ENCODE results near the gene APAF1. TPM values are rescaled to one million over a fixed set of nuclear protein-coding genes. Genes with fewer than 3 reads are reported as not detected.

The APAF1 gene
- total RNA-seq, 4 donors from 2014 or later: 9.1 to 10.9 (median 10.0) TPM

DNA sequence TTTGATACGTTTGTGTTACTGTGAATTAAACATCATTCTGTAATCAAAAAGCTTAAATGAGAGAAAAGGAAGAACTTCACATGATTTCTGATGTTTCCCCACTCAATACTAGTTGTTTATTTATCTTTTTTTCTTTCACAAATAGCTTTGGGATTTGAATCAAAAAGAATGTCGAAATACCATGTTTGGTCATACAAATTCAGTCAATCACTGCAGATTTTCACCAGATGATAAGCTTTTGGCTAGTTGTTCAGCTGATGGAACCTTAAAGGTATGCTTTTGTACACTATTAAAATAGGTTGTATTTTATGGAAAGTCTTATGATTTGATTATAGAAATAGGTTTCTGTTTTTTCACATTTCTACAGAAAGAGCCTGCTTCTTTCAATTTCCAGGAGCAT is 41.5 kb downstream of the APAF1 start:
- DNase-seq (ENCODE audit: extremely low spot score): no peak
- intact Hi-C loops (cut with DNase I): no loop called here
- Histone ChIP-seq H3K9me3 (no peaks in the 10 kb centered on the region), H3K4me3 (no peak overlapping the region), H3K27me3 (no peaks in the 10 kb centered on the region), H3K27ac (replicated peaks in 1 of 4) (no peak overlapping the region), H3K4me1 (no peaks in the 10 kb centered on the region), H3K36me3 (peaks cover 35 to 90% (median 62%) of the 10 kb centered on the region in 4 donors)
- WGBS: 86% methylated on average over 2 of the region's 2 CpGs
- no peak for TF ChIP-seq CTCF (IDR thresholded peaks at IDR 0.05)
- TF ChIP-seq POLR2A (IDR thresholded peaks at IDR 0.05; ENCODE audit: low read depth): no peak
- TF ChIP-seq EP300 (IDR thresholded peaks at IDR 0.05): no peak
- no peak for TF ChIP-seq POLR2AphosphoS5 (IDR thresholded peaks at IDR 0.05)

- peaks cover 10 to 66% (median 43%) of the 10 kb centered on the region in 4 donors for H3K36me3 ChIP-seq
Measured at GRCh38 chr12:98691351-98691750, 46.3 kb downstream of the APAF1 start.

GRCh38 chr12:98696036-98696646 is 51.1 kb downstream of the APAF1 start:
- Histone ChIP-seq H3K27ac (replicated peaks in 1 of 4) (no peak overlapping the region), H3K36me3 (peaks cover 0 to 32% (median 13%) of the 10 kb centered on the region in 4 donors), H3K4me1 (peaks cover 6 to 17% (median 16%) of the 10 kb centered on the region in 4 donors), H3K4me3 (no peak overlapping the region), H3K27me3 (no peaks in the 10 kb centered on the region), H3K9me3 (no peaks in the 10 kb centered on the region)
- 87% methylated on average over 8 of the region's 8 CpGs for WGBS
- no peak for TF ChIP-seq EP300 (IDR thresholded peaks at IDR 0.05)
- TF ChIP-seq POLR2A (IDR thresholded peaks at IDR 0.05; ENCODE audit: low read depth): no peak
- intact Hi-C loops (cut with DNase I): loop anchor here (5.0 kb wide), 1 partner anchor 306 kb away; no protein-coding TSS in a partner anchor
- no peak for DNase-seq (ENCODE audit: extremely low spot score)

More at GRCh38 chr12:98691351-98691750, 46.3 kb downstream of the APAF1 start:
- Histone ChIP-seq H3K9me3 (no peaks in the 10 kb centered on the region), H3K27me3 (no peaks in the 10 kb centered on the region), H3K27ac (replicated peaks in 1 of 4) (no peak overlapping the region), H3K4me3 (no peak overlapping the region), H3K4me1 (no peaks in the 10 kb centered on the region)
- DNase-seq (ENCODE audit: extremely low spot score): no peak
- TF ChIP-seq EP300 (IDR thresholded peaks at IDR 0.05) (no peak), POLR2AphosphoS5 (IDR thresholded peaks at IDR 0.05) (no peak), CTCF (IDR thresholded peaks at IDR 0.05) (no peak), POLR2A (IDR thresholded peaks at IDR 0.05; ENCODE audit: low read depth) (no peak)
- intact Hi-C loops (cut with DNase I): no loop called here

- TF ChIP-seq CTCF (IDR thresholded peaks at IDR 0.05) (no peak), POLR2AphosphoS5 (IDR thresholded peaks at IDR 0.05) (no peak), EP300 (IDR thresholded peaks at IDR 0.05) (no peak), POLR2A (IDR thresholded peaks at IDR 0.05; ENCODE audit: low read depth) (no peak)
- H3K27ac ChIP-seq (replicated peaks in 1 of 4): no peak overlapping the region
- no peak overlapping the region for H3K4me3 ChIP-seq
- intact Hi-C loops (cut with DNase I): loop anchor here (5.0 kb wide), 1 partner anchor 305 kb away; no protein-coding TSS in a partner anchor
- no peak for DNase-seq (ENCODE audit: extremely low spot score)
- 88% methylated on average over 2 of the region's 2 CpGs for WGBS
- H3K27me3 ChIP-seq: no peaks in the 10 kb centered on the region
- H3K4me1 ChIP-seq: peaks cover 6 to 26% (median 25%) of the 10 kb centered on the region in 4 donors
- peaks cover 0 to 31% (median 14%) of the 10 kb centered on the region in 4 donors for H3K36me3 ChIP-seq
- H3K9me3 ChIP-seq: no peaks in the 10 kb centered on the region
Measured at GRCh38 chr12:98697209-98697608, 52.1 kb downstream of the APAF1 start.

GRCh38 chr12:98698603-98699463 is 53.7 kb downstream of the APAF1 start:
- no peak overlapping the region for H3K4me3 ChIP-seq
- peak overlapping the region in 1 of 4 donors; percentile 10 for H3K27ac ChIP-seq (replicated peaks in 1 of 4)
- peaks cover 0 to 28% (median 14%) of the 10 kb centered on the region in 4 donors for H3K36me3 ChIP-seq
- no peaks in the 10 kb centered on the region for H3K9me3 ChIP-seq
- peaks cover 6 to 26% (median 25%) of the 10 kb centered on the region in 4 donors for H3K4me1 ChIP-seq
- H3K27me3 ChIP-seq: no peaks in the 10 kb centered on the region
- DNase-seq (ENCODE audit: extremely low spot score): no peak
- intact Hi-C loops (cut with DNase I): loop anchor here (5.0 kb wide), 1 partner anchor 303 kb away; no protein-coding TSS in a partner anchor
- TF ChIP-seq CTCF (IDR thresholded peaks at IDR 0.05): peak; percentile 51 to 64 (median 55)
- no peak for TF ChIP-seq EP300 (IDR thresholded peaks at IDR 0.05)
- no peak for TF ChIP-seq POLR2AphosphoS5 (IDR thresholded peaks at IDR 0.05)
- no peak for TF ChIP-seq POLR2A (IDR thresholded peaks at IDR 0.05; ENCODE audit: low read depth)
- WGBS: 39% methylated on average over 6 of the region's 6 CpGs

All from esophagus muscularis mucosa (tissue), 4 donors.